Left lung (tissue), 10 donors: ENCODE measurements around the gene ZNF397. TPM values are rescaled to one million over a fixed set of nuclear protein-coding genes. Genes with fewer than 3 reads are reported as not detected.
"Not testable (repeated sequence)": the region's sequence is repeated elsewhere in the genome, so short reads cannot be mapped to it uniquely, and the experiment has no call there.

Source experiments
- ATAC-seq: fragments of 200-7000 bp; cut with Tn5 transposase; one replicate; pipeline ENCODE4 v1.9.1; 2020; ENCODE audit warnings: moderate library complexity
- DNase-seq, 4 donors: peaks; one replicate each; pipeline ENCODE4 v3.0.0-alpha.2; 2013 to 2020
- H3K27ac ChIP-seq, 2 donors: fragments of 200-600 bp; sonication (generic) in 1 of 2; one replicate each; pipeline versions ENCODE4 v1.5.0 to v1.8.0; 2020 to 2021
- H3K27me3 ChIP-seq, 2 donors: fragments of 200-600 bp; sonication (generic) in 1 of 2; one replicate each; pipeline versions ENCODE4 v1.5.0 to v1.8.0; 2020 to 2021
- H3K36me3 ChIP-seq, 2 donors: fragments of 200-600 bp; sonication (generic) in 1 of 2; one replicate each; pipeline versions ENCODE4 v1.5.0 to v1.8.0; 2020 to 2021
- H3K4me1 ChIP-seq, 2 donors: fragments of 200-600 bp; one replicate each; pipeline ENCODE4 v1.8.0; 2021
- H3K4me3 ChIP-seq, 2 donors: fragments of 200-600 bp; sonication (generic) in 1 of 2; one replicate each; pipeline versions ENCODE4 v1.5.0 to v1.8.0; 2020 to 2021; ENCODE audit warnings: mild to moderate bottlenecking in 1 of 2
- H3K9me3 ChIP-seq, 2 donors: fragments of 200-600 bp; sonication (generic) in 1 of 2; one replicate each; pipeline versions ENCODE4 v1.5.0 to v1.8.0; 2020 to 2021
- CTCF ChIP-seq, 2 donors: fragments of 200-600 bp; sonication (generic) in 1 of 2; IDR thresholded peaks; one replicate each; pipeline versions ENCODE4 v1.5.0 to v1.8.0; 2021; ENCODE audit warnings: antibody characterized with exemption in 2 of 2
- intact Hi-C, 2 donors: fragments of 100-400 bp; cut with DNase I; formaldehyde crosslinking; loops; one replicate each; pipeline versions ENCODE4 v1.11.2 to v1.14.2; 2022
- polyA plus RNA-seq, 6 donors: library from polyadenylated mRNA; unstranded; fragments of 120-200 nt; gene quantifications; one replicate each; pipeline ENCODE4 v1.2.1, GENCODE V29; 2013; ENCODE audit not compliant: insufficient read length in 6 of 6
- total RNA-seq, 2 donors: library from RNA; stranded (reverse); fragmentation: NEBNext Ultra II Directional; extraction: Animal tissue kit (Norgen Biotek cat#: 25700); gene quantifications; one replicate each; pipeline ENCODE4 v1.2.1, GENCODE V29; 2021
- donor health status: DM: no; HTN: yes; CAD: no.
- donor health status: DM: no; HTN: no; CAD: no.

The ZNF397 gene
- total and polyA plus RNA-seq, 8 donors: 22.9 to 93.9 (median 79.3) TPM

- TF ChIP-seq CTCF (IDR thresholded peaks at IDR 0.05): no peak
- H3K27ac ChIP-seq: no peak overlapping the region
- DNase-seq: no peak
- no peaks in the 10 kb centered on the region for H3K27me3 ChIP-seq
- ATAC-seq: no peak
- H3K36me3 ChIP-seq: no peaks in the 10 kb centered on the region
- intact Hi-C loops: no loop called here
- H3K4me3 ChIP-seq: no peak overlapping the region
- no peaks in the 10 kb centered on the region for H3K4me1 ChIP-seq
- no peaks in the 10 kb centered on the region for H3K9me3 ChIP-seq
These were observed 43.5 kb upstream of the ZNF397 start for GRCh38 chr18:35197296-35197695.

- intact Hi-C loops: no loop called here
- no peak for TF ChIP-seq CTCF (IDR thresholded peaks at IDR 0.05)
- no peak for ATAC-seq
These were observed 39.4 kb upstream of the ZNF397 start for GRCh38 chr18:35201256-35201931.

GRCh38 chr18:35203067-35203466, 37.8 kb upstream of the ZNF397 start:
- ATAC-seq: no peak
- no peaks in the 10 kb centered on the region for H3K27me3 ChIP-seq
- peaks cover 0 to 12% of the 10 kb centered on the region in 2 donors for H3K9me3 ChIP-seq
- peak in 2 of 4 donors; percentile 50 to 53 for DNase-seq
- no peaks in the 10 kb centered on the region for H3K4me1 ChIP-seq
- no peaks in the 10 kb centered on the region for H3K36me3 ChIP-seq
- no peak overlapping the region for H3K4me3 ChIP-seq
- no peak overlapping the region for H3K27ac ChIP-seq
- intact Hi-C loops: no loop called here
- no peak for TF ChIP-seq CTCF (IDR thresholded peaks at IDR 0.05)

More at GRCh38 chr18:35201256-35201931, 39.4 kb upstream of the ZNF397 start:
- H3K4me3 ChIP-seq: no peak overlapping the region
- peaks cover 0 to 12% of the 10 kb centered on the region in 2 donors for H3K9me3 ChIP-seq
- no peak overlapping the region for H3K27ac ChIP-seq
- H3K36me3 ChIP-seq: no peaks in the 10 kb centered on the region
- H3K4me1 ChIP-seq: no peaks in the 10 kb centered on the region
- no peak for DNase-seq
- H3K27me3 ChIP-seq: no peaks in the 10 kb centered on the region

GRCh38 chr18:35205199-35205712, 35.6 kb upstream of the ZNF397 start:
- H3K27me3 ChIP-seq: no peaks in the 10 kb centered on the region
- no peaks in the 10 kb centered on the region for H3K4me1 ChIP-seq
- H3K27ac ChIP-seq: no peak overlapping the region
- intact Hi-C loops: no loop called here
- ATAC-seq (no peak), DNase-seq (no peak)
- H3K36me3 ChIP-seq: no peaks in the 10 kb centered on the region
- H3K9me3 ChIP-seq: peaks cover 0 to 12% of the 10 kb centered on the region in 2 donors
- H3K4me3 ChIP-seq: no peak overlapping the region
- no peak for TF ChIP-seq CTCF (IDR thresholded peaks at IDR 0.05)

- ATAC-seq, H3K4me3 ChIP-seq, H3K27me3 ChIP-seq, DNase-seq, intact Hi-C loops, H3K27ac ChIP-seq, H3K36me3 ChIP-seq, H3K4me1 ChIP-seq: not testable (repeated sequence)
- peaks cover 0 to 12% of the 10 kb centered on the region in 2 donors for H3K9me3 ChIP-seq
These were observed 34.9 kb upstream of the ZNF397 start for GRCh38 chr18:35205746-35206458.
